ENCODE measurements around the gene APRT. TPM values are rescaled to one million over a fixed set of nuclear protein-coding genes. Genes with fewer than 3 reads are reported as not detected.
A peak's percentile ranks its signal among the peaks of the same experiment; 100 is the strongest.

Gene APRT
- total RNA-seq, 1 experiment from 2014 or later, result 311 TPM

GRCh38 chr16:88810166-88810911, 1.4 kb downstream of the APRT start:
- no peak for DNase-seq (ENCODE audit: low read depth, low spot score)
- TF ChIP-seq CEBPB (IDR thresholded peaks at IDR 0.05; ENCODE audit: low read depth) (no peak), POLR2A (IDR thresholded peaks at IDR 0.05; ENCODE audit: borderline replicate concordance, extremely low read depth, insufficient read depth, insufficient read length) (no peak), POLR2AphosphoS5 (IDR thresholded peaks at IDR 0.05; ENCODE audit: low read depth, low read length) (no peak), ZFX (IDR thresholded peaks at IDR 0.05) (no peak), SIN3A (IDR thresholded peaks at IDR 0.05; ENCODE audit: low read depth) (no peak), EZH2phosphoT487 (IDR thresholded peaks at IDR 0.05; ENCODE audit: borderline replicate concordance) (no peak), SP1 (IDR thresholded peaks at IDR 0.05; ENCODE audit: low read depth) (no peak), MAX (IDR thresholded peaks at IDR 0.05) (no peak), SRF (IDR thresholded peaks at IDR 0.05; ENCODE audit: low read depth) (no peak), EGR1 (IDR thresholded peaks at IDR 0.05; ENCODE audit: low read depth) (no peak)
- TF ChIP-seq, protein P1, sequence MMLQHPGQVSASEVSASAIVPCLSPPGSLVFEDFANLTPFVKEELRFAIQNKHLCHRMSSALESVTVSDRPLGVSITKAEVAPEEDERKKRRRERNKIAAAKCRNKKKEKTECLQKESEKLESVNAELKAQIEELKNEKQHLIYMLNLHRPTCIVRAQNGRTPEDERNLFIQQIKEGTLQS (IDR thresholded peaks at IDR 0.05), result no peak

More at GRCh38 chr16:88810166-88810911, 1.4 kb downstream of the APRT start:
- peaks cover 55% of the 10 kb centered on the region for H3K79me2 ChIP-seq (ENCODE audit: insufficient read depth, low read length)
- no peaks in the 10 kb centered on the region for H3K9me2 ChIP-seq (ENCODE audit: insufficient read depth)
- ChIA-PET CTCF (interaction anchor here (0.7 to 4.9 kb wide), 6 partner anchors 26 to 361 kb away, joined by 3 to 33 read pairs (median 3); partner anchors contain the start of genes CDH15, GALNS, PIEZO1 and TRAPPC2L), POLR2A (interaction anchor here (0.7 to 3.2 kb wide), 5 partner anchors 9 to 408 kb away, joined by 3 to 16 read pairs (median 10); partner anchors contain the start of genes CDH15, PIEZO1 and ZNF778), RAD21 (ENCODE audit: low non-redundant PET in 1 of 2, low total read pairs in 2 of 2, uncharacterized antibody in 2 of 2, unreplicated experiment in 2 of 2) (no interaction called here)
- H3K9me3 ChIP-seq (ENCODE audit: control insufficient read depth in 1 of 2, insufficient read depth in 1 of 2, low read depth in 1 of 2, low read length in 2 of 2), result no peaks in the 10 kb centered on the region
- H3K27me3 ChIP-seq (ENCODE audit: insufficient read depth, low read length), result no peaks in the 10 kb centered on the region
- H3K9ac ChIP-seq (ENCODE audit: low read length), result peak overlapping the region; percentile 87
- peak overlapping the region; percentile 100 for H3K27ac ChIP-seq (ENCODE audit: low read depth, low read length)
- H3K4me1 ChIP-seq (ENCODE audit: control insufficient read depth in 1 of 2, insufficient read depth in 2 of 2, low read length in 2 of 2), result peaks cover 22 to 56% of the 10 kb centered on the region in 2 experiments
- intact Hi-C loops (cut with micrococcal nuclease), result loop anchor here (10.0 kb wide), 2 partner anchors 244 to 754 kb away; partner anchors contain the start of gene RPL13
- H2AFZ ChIP-seq (ENCODE audit: low read depth, low read length, poor library complexity, severe bottlenecking), result no peak overlapping the region
- H3K36me3 ChIP-seq (ENCODE audit: control insufficient read depth in 1 of 2, insufficient read depth in 2 of 2, low read length in 2 of 2), result peaks cover 19 to 52% of the 10 kb centered on the region in 2 experiments; a peak in 3 of 4 replicates
- peak overlapping the region; percentile 94 for H3K4me2 ChIP-seq (ENCODE audit: low read length)
- H4K20me1 ChIP-seq (ENCODE audit: insufficient read depth), result peaks cover 4% of the 10 kb centered on the region; the same call in 1 of the 2 replicates
- H3K4me3 ChIP-seq (replicated peaks in 1 of 2; ENCODE audit: low read depth in 1 of 2, low read length in 2 of 2), result peak overlapping the region; percentile 72 to 75
- no TSS peak for BruUV-seq (replicated peaks)
- peak; percentile 4; the same call in 1 of the 2 replicates for ATAC-seq
